Activated B cell treated with CpG ODN at 0.5 μM for 24 hours (primary cell): ENCODE data around the gene WDR38. TPM values are rescaled to one million over a fixed set of nuclear protein-coding genes. Genes with fewer than 3 reads are reported as not detected.
A peak's percentile ranks its signal among the peaks of the same experiment; 100 is the strongest.

Source experiments
- ATAC-seq: fragments of 200-7000 bp; cut with Tn5 transposase; one replicate; pipeline ENCODE4 v1.10.0; 2021; ENCODE audit warnings: low read depth, mild to moderate bottlenecking, moderate library complexity
- CTCF ChIA-PET: fragments of 350-600 bp; sonication (Branson Sonifier 250); formaldehyde crosslinking; loops from one replicate; lab custom pipeline; 2021; ENCODE audit warnings: antibody characterized with exemption; lab: Charles Lee
- POLR2A ChIA-PET: fragments of 350-600 bp; sonication (Branson Sonifier 250); formaldehyde crosslinking; loops from one replicate; lab custom pipeline; 2021; ENCODE audit warnings: antibody characterized with exemption; lab: Charles Lee
- DNase-seq: peaks from one replicate; pipeline ENCODE4 v3.0.0; 2022
- H3K27ac Mint-ChIP-seq: one replicate; pipeline ENCODE4 v1.8.0; 2020; ENCODE audit warnings: mixed read lengths
- H3K27me3 Mint-ChIP-seq: one replicate; pipeline ENCODE4 v1.8.0; 2021; ENCODE audit warnings: mixed read lengths
- H3K36me3 Mint-ChIP-seq: one replicate; pipeline ENCODE4 v1.8.0; 2021; ENCODE audit warnings: low read depth, mixed read lengths
- H3K4me1 Mint-ChIP-seq: one replicate; pipeline ENCODE4 v1.8.0; 2021; ENCODE audit warnings: mixed read lengths
- H3K4me3 Mint-ChIP-seq: one replicate; pipeline ENCODE4 v1.8.0; 2020; ENCODE audit warnings: mild to moderate bottlenecking, mixed read lengths
- H3K9me3 Mint-ChIP-seq: one replicate; pipeline ENCODE4 v1.8.0; 2020; ENCODE audit warnings: mixed read lengths
- intact Hi-C: fragments of 100-400 bp; cut with micrococcal nuclease; formaldehyde crosslinking; loops from one replicate; pipeline ENCODE4 v1.15.1; 2024
- total RNA-seq: library from RNA; stranded (reverse); gene quantifications from 2 replicates; pipeline ENCODE4 v1.2.3, GENCODE V29; 2022
- TF ChIP-seq, protein P1 (sequence below): fragments of 200-600 bp; IDR thresholded peaks from one replicate; pipeline ENCODE4 v1.8.0; 2022; ENCODE audit warnings: antibody characterized with exemption, mild to moderate bottlenecking

The WDR38 gene
- total RNA-seq, 1 donor from 2014 or later, result not detected

DNA sequence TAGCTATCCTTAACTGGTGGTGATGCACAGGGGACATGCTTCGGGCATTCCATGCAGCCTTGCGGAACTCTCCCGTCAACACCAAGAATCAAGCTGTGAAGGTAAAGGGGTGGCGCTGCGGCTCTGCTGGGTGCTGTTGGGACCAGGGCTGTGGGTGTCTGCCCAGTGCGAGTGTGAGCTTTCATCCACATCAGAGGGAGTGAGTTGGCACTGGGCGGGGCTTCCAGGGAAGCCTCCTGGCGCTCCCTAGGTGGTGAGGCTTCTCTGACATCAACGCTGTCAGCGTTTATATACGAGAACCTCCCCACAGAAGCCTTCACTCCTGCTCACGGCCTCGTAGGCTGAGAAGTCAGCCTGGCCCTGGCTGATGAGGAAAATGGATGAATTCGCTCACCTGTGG is 20.4 kb downstream of the WDR38 start:
- CTCF ChIA-PET, result no interaction called here
- Mint-ChIP-seq H3K27ac (peak overlapping the region; percentile 97), H3K27me3 (no peaks in the 10 kb centered on the region), H3K4me1 (peaks cover 52% of the 10 kb centered on the region), H3K4me3 (peak overlapping the region; percentile 91), H3K9me3 (no peaks in the 10 kb centered on the region), H3K36me3 (peaks cover 74% of the 10 kb centered on the region)
- TF ChIP-seq, protein P1, sequence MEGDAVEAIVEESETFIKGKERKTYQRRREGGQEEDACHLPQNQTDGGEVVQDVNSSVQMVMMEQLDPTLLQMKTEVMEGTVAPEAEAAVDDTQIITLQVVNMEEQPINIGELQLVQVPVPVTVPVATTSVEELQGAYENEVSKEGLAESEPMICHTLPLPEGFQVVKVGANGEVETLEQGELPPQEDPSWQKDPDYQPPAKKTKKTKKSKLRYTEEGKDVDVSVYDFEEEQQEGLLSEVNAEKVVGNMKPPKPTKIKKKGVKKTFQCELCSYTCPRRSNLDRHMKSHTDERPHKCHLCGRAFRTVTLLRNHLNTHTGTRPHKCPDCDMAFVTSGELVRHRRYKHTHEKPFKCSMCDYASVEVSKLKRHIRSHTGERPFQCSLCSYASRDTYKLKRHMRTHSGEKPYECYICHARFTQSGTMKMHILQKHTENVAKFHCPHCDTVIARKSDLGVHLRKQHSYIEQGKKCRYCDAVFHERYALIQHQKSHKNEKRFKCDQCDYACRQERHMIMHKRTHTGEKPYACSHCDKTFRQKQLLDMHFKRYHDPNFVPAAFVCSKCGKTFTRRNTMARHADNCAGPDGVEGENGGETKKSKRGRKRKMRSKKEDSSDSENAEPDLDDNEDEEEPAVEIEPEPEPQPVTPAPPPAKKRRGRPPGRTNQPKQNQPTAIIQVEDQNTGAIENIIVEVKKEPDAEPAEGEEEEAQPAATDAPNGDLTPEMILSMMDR, result no peak
- DNase-seq (no peak), ATAC-seq (no peak)
- POLR2A ChIA-PET, result interaction anchor here (0.6 to 7.3 kb wide), 5 partner anchors 8 to 1936 kb away, joined by 3 to 164 read pairs (median 3); partner anchors contain the start of genes ARPC5L, HSPA5 and RPL35
- intact Hi-C loops, result no loop called here

DNA sequence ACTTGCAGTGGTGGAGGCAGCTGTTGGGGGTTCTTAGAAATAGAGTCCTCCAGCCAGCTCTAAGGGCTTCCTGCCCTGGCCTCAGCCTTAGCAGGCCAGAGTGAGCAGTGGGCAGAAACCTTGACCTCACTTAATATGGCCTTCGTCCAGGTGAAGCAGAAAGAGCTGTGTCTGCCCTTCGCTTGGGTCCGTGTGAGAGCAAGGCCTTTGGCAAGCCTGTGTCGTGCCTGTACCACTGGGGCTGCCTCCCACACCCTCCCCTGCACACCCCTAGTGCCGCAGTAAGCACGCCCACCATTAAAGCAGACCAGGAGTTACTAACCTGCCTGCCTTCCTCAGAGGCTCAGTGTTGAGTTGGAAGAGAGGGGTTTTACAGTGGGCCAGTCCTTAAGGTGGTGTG is 22.2 kb downstream of the WDR38 start:
- Mint-ChIP-seq H3K4me1 (peaks cover 48% of the 10 kb centered on the region), H3K27me3 (no peaks in the 10 kb centered on the region), H3K9me3 (no peaks in the 10 kb centered on the region), H3K36me3 (peaks cover 83% of the 10 kb centered on the region), H3K4me3 (no peak overlapping the region), H3K27ac (peak overlapping the region; percentile 12)
- ATAC-seq (no peak), DNase-seq (no peak)
- TF ChIP-seq, protein P1, result no peak
- CTCF ChIA-PET, result no interaction called here
- POLR2A ChIA-PET, result interaction anchor here (7.3 kb wide), 1 partner anchor 13 kb away, joined by 164 read pairs; the partner anchor contains the start of genes ARPC5L and RPL35
- intact Hi-C loops, result no loop called here

DNA sequence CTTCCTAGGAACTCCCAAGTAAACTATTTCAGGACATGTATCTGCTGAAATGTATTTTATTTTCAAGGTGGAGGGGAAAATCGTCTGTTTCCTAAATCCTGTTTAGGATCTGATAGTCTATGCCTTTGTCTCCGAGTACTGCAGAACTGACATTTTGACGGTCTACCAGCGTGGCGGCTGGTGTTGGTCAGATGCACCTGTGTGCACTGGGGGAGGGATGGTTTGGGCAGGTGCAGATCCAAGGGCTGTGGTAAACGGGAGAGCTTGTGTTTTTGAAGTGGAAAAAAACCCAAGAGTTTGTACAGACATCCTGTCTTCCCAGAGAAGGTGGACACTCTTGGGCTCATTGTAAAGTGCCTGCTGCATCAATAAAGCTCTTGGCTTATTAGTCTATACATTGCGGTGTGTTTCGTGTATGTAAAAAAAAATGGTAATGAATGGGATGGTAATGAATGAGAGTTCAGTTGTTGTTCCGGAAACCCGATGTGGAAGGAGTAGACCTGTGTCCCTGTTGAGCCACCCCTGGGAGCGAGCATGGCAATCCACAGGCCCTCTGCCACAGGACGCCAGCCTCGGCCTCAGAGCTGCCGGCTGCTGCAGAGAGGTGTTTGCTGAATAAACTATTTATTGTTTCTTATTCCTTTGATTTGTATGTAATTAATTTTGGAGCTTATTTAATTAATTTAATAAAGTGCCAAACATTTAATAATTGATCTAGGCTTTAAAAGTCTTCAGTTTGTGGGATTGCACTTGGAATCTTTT is 23.9 kb downstream of the WDR38 start:
- intact Hi-C loops, result no loop called here
- peaks cover 32% of the 10 kb centered on the region for H3K4me1 Mint-ChIP-seq
- TF ChIP-seq, protein P1, result no peak
- ChIA-PET CTCF (interaction anchor here (1.0 to 2.4 kb wide), 3 partner anchors 14 to 104 kb away, joined by 3 to 8 read pairs (median 4); partner anchors contain the start of gene WDR38), POLR2A (interaction anchor here (0.6 to 0.9 kb wide), 3 partner anchors 16 to 1863 kb away, joined by 3 to 4 read pairs (median 3); no protein-coding TSS in a partner anchor)
- ATAC-seq (no peak), DNase-seq (no peak)
- no peaks in the 10 kb centered on the region for H3K9me3 Mint-ChIP-seq
- no peak overlapping the region for H3K4me3 Mint-ChIP-seq
- H3K27me3 Mint-ChIP-seq, result no peaks in the 10 kb centered on the region
- peaks cover 83% of the 10 kb centered on the region for H3K36me3 Mint-ChIP-seq
- H3K27ac Mint-ChIP-seq, result no peak overlapping the region

DNA sequence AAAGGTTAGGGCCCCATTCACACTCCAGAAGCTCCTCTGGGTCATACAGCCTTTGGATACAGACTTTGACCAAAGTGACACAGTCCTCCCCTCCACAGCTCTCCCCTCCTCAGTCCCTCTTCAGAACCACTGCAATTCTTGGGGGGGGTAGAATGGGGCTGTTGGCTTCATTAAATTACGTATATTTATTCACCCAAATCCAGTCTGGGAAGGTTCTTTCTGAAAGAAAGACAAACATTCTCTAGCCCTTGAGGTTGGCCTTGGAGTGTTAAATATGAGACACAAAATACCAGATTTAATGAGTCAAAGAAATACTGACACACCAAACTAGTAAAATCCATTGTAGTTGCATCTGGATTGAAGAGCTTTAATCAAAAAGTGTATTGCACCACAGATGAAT is 24.8 kb downstream of the WDR38 start:
- TF ChIP-seq, protein P1, result no peak
- peaks cover 80% of the 10 kb centered on the region for H3K36me3 Mint-ChIP-seq
- ChIA-PET POLR2A (interaction anchor here (0.6 to 1.5 kb wide), 7 partner anchors 8 to 1864 kb away, joined by 3 to 7 read pairs (median 4); partner anchors contain the start of genes ARPC5L and RPL35), CTCF (interaction anchor here (1.3 to 2.4 kb wide), 2 partner anchors 25 to 105 kb away, joined by 4 to 8 read pairs; partner anchors contain the start of gene WDR38)
- ATAC-seq (no peak), DNase-seq (no peak)
- no peaks in the 10 kb centered on the region for H3K27me3 Mint-ChIP-seq
- intact Hi-C loops, result no loop called here
- H3K4me1 Mint-ChIP-seq, result peaks cover 24% of the 10 kb centered on the region
- H3K9me3 Mint-ChIP-seq, result no peaks in the 10 kb centered on the region
- no peak overlapping the region for H3K27ac Mint-ChIP-seq
- H3K4me3 Mint-ChIP-seq, result no peak overlapping the region

DNA sequence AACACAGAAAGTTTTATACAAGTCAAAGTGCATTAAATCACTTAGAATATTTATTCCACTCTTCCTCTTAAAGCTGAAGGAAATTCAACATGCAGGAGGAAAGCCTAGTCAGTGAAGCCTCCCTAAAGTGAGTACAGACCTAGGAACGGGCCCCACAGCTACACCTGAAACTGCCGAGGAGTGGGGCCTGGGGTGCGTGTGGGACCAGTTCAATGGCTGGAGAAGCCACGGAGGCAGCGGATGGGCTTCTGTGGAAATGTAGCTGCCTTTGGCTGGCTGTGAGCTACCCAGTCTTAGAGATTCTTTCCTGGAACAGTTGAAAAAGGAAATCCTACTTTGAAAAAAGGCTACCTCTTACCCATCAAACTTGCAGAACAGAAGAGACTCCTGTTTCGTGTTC is 25.3 kb downstream of the WDR38 start:
- Mint-ChIP-seq H3K4me3 (no peak overlapping the region), H3K9me3 (no peaks in the 10 kb centered on the region), H3K27ac (no peak overlapping the region), H3K36me3 (peaks cover 76% of the 10 kb centered on the region), H3K4me1 (peaks cover 19% of the 10 kb centered on the region), H3K27me3 (no peaks in the 10 kb centered on the region)
- DNase-seq (no peak), ATAC-seq (no peak)
- TF ChIP-seq, protein P1, result no peak
- CTCF ChIA-PET, result interaction anchor here (2.4 kb wide), 1 partner anchor 25 kb away, joined by 8 read pairs; the partner anchor contains the start of gene WDR38
- intact Hi-C loops, result no loop called here
- POLR2A ChIA-PET, result interaction anchor here (0.9 to 1.5 kb wide), 4 partner anchors 8 to 18 kb away, joined by 3 to 7 read pairs (median 6); partner anchors contain the start of genes ARPC5L and RPL35
